GM20431 (cell line): ENCODE measurements around the gene MAP3K6.

Source experiments
- in situ Hi-C: fragments of 300-500 bp; cut with MseI, MboI; formaldehyde crosslinking; loops from one replicate; pipeline ENCODE4 v1.15.0; 2020; ENCODE audit warnings: low sequenced_read_pairs; ENCODE audit not compliant: unreplicated experiment

The MAP3K6 gene

DNA sequence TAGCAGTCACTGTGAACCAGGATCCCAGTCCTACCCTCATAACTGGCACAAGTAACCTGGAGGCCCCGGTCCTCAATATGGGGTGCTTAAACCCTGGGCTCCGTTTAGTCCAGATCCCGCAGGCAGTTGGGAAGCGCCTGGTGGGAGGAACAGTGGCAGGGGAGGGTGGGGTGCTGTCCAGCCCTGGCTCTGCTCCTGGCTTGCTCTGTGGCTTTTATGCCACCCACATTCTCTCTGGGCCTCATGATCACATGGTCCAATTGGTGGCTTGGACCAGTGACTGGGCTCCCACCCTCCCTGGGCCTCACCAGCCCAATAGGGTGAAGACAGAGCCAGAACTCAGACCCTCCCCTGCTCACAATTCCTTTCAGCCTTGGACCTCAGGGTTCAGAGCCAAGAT lies 13.5 kb upstream of the MAP3K6 start:
- in situ Hi-C loops, result no loop called here

DNA sequence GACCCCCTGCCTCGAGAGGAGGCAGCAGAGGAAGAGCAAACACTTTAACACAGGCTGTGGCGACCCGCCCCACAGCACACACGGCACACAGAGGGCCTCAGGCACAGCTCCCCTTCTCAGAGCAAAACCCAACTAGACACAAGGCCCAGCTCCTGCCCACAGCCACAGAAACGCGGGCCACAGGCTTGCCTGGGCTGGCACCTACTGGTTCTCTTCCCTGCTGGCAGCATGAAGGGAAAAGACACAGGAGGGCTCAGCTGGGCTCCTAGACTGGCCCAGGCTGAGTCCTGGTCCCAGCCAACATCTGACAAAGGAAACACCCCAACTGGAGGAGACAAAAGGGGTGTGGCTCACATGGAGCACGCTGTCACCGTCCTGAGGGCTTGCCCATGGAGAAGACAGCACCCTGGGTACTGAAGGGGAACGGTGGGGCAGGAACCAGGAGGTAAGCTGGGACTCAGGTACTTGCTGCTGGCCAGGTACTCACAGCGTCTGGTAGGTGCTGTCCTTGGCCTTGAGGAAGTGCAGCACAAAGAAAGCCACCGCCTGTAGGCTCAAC lies 12.9 kb upstream of the MAP3K6 start:
- in situ Hi-C loops, result no loop called here

DNA sequence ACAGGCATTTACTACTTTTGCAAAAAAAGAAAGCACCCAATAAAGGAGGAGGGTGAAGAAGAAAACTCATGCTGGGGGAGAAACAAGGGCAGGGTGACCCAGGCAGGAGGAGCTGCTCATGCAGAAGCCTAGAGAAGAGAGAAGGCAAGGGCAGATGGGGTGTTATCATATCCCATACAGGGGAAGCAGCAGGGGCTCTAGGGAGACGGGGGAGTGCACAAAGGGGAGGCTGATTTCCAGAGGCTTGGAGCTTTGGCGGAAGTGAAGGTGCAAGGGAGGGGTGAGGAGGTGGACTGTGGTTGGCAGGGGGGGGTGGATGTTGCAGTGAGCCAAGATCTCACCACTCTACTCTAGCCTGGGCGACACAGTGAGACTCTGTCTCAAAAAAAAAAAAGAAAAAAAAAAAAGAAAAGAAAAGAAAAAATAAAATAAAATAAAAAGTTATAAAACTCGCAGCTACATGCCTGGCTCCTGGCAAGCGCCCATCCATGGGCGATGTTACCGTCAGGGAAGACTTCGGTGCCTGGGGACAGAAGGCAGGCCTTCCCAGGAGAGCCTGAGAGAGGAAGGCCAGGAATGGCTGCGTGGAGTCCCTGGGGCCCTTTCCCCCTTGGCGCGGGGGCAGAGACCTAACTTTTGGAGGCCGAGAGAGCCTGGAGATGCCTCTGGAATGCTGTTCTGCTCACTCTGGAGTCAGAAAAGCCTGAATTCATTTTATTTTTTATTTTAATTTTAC lies 11.2 kb upstream of the MAP3K6 start:
- in situ Hi-C loops, result no loop called here

DNA sequence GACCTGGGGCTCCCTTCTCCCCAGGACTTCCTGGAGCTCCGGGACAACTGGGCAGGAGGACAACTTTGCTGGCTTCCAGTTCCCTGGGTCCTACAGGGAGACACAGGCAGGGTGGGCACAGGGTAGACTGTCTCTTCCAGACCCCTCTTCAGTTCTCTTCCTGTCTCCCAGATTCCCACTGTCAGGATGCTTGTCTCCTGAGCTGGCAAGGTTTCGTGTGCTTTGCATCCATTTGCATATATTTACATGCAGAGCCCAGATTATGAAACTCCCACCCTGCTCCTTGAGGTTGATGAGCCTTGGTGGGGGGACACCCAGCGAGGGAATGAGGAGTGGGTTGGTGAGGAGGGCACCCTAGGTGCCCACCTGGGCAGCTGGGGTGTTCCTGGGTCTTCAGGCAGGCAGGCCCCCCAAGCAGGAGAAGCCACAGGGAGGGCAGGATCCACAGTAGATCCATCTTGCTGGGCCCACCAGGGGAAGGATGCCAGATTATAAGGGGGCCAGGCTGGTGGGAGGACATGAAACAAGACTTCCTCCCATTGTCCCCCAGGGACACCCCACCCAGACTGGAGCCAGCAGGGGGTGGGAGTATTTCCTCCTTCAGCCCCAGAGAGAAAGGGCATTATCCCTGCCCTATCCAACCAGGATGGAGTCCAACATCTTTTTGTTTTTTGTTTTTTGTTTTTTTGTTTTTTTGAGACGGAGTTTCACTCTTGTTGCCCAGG lies 7.8 kb upstream of the MAP3K6 start, which contains the start of gene FCN3:
Gene FCN3 (minus strand): TSS at position 463 of the 725 bp plus-strand sequence. CDS start 6 bp downstream, at position 457.
- in situ Hi-C loops, result no loop called here

- in situ Hi-C loops, result no loop called here
Observed at GRCh38 chr1:27372808-27373690, 6.3 kb upstream of the MAP3K6 start.

GRCh38 chr1:27372022-27372807 lies 5.5 kb upstream of the MAP3K6 start:
- in situ Hi-C loops, result no loop called here

DNA sequence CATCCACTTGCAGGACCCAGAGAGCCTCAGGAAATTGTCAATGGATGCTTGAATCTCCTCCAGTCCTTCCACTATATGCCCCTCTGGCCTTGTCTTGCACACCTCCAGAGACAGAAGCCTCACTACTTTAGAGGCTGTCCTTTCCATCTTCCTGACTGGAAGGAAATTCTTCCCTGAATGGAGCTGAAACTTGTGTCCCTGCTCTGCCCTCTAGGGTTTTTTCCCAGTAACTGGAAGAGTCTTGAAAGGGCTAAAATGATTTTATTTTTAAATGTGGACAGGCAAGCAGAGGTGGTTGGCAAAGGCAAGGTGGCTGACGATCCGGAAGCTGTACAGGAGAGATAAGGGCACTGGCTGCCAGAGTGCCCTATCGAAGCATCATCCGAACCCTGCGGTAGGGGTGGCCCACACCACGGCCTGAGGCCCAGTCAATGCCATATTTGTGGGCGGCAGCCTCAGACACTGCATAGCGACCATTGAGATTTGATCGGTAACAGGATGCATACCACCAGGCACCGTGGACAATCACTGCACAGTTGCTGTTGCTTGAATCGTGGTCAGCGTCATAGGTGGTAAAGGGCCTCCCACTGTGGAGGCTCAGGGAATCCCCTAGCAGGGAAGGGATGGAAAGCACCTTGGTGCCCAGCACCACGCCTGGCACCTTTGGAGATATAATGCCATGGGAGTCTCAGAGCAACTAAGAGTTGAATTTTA lies 2.3 kb upstream of the MAP3K6 start:
- in situ Hi-C loops, result no loop called here

DNA sequence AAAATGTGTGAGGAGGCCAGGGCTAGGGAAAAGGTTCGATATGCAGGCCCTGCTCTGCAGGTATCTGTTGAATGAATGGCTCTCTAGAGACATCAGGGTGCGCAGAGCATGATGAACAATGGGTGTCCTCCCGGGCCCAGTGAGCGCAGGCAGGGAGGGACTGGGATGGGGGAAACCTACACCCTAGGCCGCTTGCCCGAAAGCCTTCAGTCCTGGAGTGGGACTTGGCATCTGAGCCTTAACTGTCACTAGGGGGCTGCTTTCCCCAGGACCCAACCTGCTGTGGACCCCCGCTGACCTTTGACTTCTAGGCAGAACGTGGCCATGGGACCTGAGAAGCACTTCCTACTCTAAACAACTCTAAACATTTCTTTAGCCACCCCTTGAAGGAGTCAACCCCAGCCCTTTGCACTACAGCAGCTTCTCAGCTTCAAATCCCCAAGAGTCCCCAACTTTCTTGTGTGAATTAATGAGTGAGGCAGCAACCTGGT lies 444 bp upstream of the MAP3K6 start:
- in situ Hi-C loops, result no loop called here

DNA sequence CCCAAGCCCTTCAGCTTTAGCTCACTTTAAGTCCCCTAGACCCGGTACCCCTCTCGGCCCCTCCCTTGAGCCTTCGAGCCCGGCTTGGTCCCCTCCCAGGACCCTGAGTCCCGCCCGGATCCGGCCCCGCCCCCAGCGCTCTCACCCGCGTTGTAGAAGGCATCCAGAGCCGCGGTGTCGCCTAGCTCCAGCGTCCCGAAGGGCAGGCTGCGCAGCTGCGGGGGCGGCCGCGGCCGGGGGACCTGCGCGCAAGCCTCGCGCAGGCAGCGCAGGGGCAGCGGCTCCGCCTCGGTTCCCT lies 699 bp downstream of the MAP3K6 start:
- in situ Hi-C loops, result no loop called here

GRCh38 chr1:27365372-27366112 lies 1.2 kb downstream of the MAP3K6 start:
- in situ Hi-C loops, result no loop called here

DNA sequence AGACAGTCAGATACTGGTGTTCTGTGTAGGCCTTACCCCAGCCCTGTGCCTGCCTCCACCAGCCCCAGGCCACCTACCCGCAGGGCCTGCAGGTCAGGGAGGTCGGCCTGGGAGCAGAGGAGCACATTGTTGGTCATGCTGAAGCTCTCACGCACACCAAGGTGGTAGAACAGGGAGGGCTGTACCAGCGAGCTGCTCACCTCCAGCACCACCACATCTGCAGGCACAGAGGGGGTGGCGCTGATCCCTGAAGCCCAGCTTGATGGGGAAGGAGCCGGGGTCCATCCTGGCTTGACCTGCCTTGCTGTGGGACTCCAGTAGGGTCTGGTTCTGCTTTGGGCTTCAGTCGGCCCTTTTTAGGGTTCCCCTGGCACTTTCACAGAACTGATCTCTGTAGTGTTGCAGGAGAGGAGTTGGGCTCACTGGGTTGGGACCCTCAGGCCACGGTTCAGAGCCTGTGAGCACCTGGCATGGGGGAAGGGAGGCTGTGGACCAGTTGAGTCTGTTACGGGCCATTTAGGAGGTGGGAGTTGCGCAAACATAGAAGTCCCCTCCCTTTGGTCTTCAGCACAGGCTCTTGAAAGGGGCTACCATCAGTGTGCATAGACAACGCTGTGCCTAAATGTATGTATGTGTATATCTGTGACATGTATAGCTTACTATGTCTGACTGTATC lies 1.9 kb downstream of the MAP3K6 start:
- in situ Hi-C loops, result no loop called here

DNA sequence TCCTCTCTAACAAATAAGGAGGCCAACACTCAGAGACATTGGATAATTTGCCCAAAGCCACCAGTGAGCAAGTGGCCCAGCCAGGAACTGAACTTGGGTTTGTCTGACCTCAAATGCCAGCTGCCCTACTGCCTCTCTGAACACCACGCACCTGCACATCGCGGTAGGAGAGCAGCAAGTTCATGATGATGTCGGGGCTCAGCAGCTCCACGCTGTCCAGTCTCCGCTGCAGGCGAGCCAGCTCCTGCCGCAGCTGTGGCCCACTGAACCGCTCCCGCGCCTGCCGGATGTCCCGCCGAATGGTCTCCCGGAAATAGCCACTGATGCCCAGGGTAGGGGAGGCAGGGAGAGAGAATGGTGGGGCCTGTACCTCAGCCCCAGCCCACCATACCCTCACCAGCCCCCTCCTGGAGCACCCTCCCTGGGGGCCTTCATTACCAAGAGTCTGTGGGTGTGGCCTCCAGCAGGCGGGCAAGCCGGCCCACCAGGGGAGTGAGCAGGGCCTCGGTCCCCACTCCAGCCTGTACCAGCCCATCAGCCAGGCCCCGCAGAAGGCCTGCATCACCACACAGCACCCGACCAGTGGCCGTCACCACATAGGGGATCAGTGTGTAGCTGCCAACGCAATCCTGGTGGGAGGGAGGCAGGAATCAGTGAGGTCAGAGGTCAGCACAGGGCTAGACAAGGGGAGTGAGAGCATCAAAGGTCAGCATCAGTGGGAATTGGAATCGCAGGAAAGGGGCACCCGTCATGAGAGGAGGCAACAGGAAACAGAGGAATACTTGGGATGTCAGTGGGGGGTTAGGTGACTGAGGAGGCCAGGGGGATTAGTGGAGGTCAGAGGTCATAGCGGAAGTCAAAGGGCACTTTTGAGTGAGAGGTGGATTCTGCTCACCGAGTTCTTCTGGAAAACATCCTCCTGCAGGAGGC lies 2.7 kb downstream of the MAP3K6 start:
- in situ Hi-C loops, result no loop called here

GRCh38 chr1:27361553-27361952 lies 5.2 kb downstream of the MAP3K6 start:
- in situ Hi-C loops, result no loop called here

DNA sequence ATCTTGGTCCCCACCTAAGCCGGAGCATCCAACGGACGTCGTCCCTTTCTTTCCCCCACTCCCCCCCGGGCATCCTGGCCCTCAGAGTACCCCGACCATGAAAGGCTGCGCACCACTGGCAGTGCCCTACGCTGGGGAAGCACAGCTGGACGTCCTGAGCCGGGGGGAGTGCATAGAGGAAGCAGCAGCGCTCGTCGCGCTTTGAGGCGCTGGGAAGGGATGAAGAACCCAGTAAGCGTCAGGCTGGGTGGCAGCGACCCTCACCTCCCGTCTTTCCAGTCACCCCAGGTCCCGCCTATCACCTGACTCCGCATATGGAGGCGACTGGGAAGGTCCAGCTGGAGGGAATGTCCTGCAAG lies 5.7 kb downstream of the MAP3K6 start:
- in situ Hi-C loops, result no loop called here

- in situ Hi-C loops, result no loop called here
Observed at GRCh38 chr1:27360159-27361043, 6.4 kb downstream of the MAP3K6 start.

- in situ Hi-C loops, result no loop called here
Observed at GRCh38 chr1:27359822-27360158, 7.0 kb downstream of the MAP3K6 start.
